DOHH2 (cell line): ENCODE results near the gene TRIM15.

Experiments
- H3F3A ChIP-seq: fragments of 200-600 bp; sonication (generic), shearing (Covaris generic); 2 replicates; pipeline ENCODE4 v1.6.0; 2016; ENCODE audit warnings: antibody characterized with exemption, mild to moderate bottlenecking; ENCODE audit not compliant: control insufficient read depth, insufficient read depth
- H3K27ac ChIP-seq: fragments of 200-600 bp; sonication (generic); 2 replicates; pipeline ENCODE4 v1.5.1; 2014; ENCODE audit warnings: low read depth, mild to moderate bottlenecking, low read length, moderate library complexity
- H3K27me3 ChIP-seq: fragments of 200-600 bp; sonication (generic); 2 replicates; pipeline ENCODE4 v1.6.1; 2014; ENCODE audit warnings: mild to moderate bottlenecking, low read length, mixed read lengths; ENCODE audit not compliant: control insufficient read depth
- H3K36me3 ChIP-seq: fragments of 200-600 bp; sonication (generic); 2 replicates; pipeline ENCODE4 v1.6.1; 2014; ENCODE audit warnings: mild to moderate bottlenecking, low read length, moderate library complexity, mixed read lengths; ENCODE audit not compliant: control insufficient read depth
- H3K4me1 ChIP-seq: fragments of 200-600 bp; sonication (generic); 2 replicates; pipeline ENCODE4 v1.6.1; 2014; ENCODE audit warnings: mild to moderate bottlenecking, low read length, mixed read lengths; ENCODE audit not compliant: control insufficient read depth
- H3K4me2 ChIP-seq: fragments of 200-600 bp; sonication (generic); 2 replicates; pipeline ENCODE4 v1.6.0; 2014; ENCODE audit warnings: mild to moderate bottlenecking, low read length, moderate library complexity
- H3K4me3 ChIP-seq: fragments of 200-600 bp; sonication (generic); 2 replicates; pipeline ENCODE4 v1.5.1; 2014; ENCODE audit warnings: mild to moderate bottlenecking, low read length, mixed read lengths
- H3K79me2 ChIP-seq: fragments of 200-600 bp; sonication (generic); 2 replicates; pipeline ENCODE4 v1.6.1; 2014; ENCODE audit warnings: mild to moderate bottlenecking, low read length, mixed read lengths; ENCODE audit not compliant: control insufficient read depth
- H3K9me2 ChIP-seq: fragments of 200-600 bp; sonication (generic); replicated peaks from 2 replicates; pipeline ENCODE4 v1.6.1; 2014; ENCODE audit warnings: mild to moderate bottlenecking, low read length, mixed read lengths; ENCODE audit not compliant: control insufficient read depth
- H3K9me3 ChIP-seq: fragments of 200-600 bp; sonication (generic); 2 replicates; pipeline ENCODE4 v1.6.1; 2014; ENCODE audit warnings: antibody characterized with exemption, low read length, mixed read lengths; ENCODE audit not compliant: control insufficient read depth, insufficient read depth
- H4K20me1 ChIP-seq: fragments of 200-600 bp; sonication (generic); 2 replicates; pipeline ENCODE4 v1.6.0; 2014; ENCODE audit warnings: low read depth, mild to moderate bottlenecking, antibody characterized with exemption, low read length, moderate library complexity; ENCODE audit not compliant: control insufficient read depth, insufficient read depth
- EZH2phosphoT487 ChIP-seq: fragments of 200-600 bp; sonication (generic); IDR thresholded peaks from 2 replicates; pipeline ENCODE4 v1.6.1; 2017; ENCODE audit warnings: borderline replicate concordance, mild to moderate bottlenecking, antibody characterized with exemption, low read length, moderate library complexity, mixed read lengths
- TF ChIP-seq, protein P1 (sequence below): fragments of 200-600 bp; sonication (generic); IDR thresholded peaks from one replicate; pipeline ENCODE4 v1.5.1; 2014; ENCODE audit warnings: antibody characterized with exemption, mild to moderate bottlenecking, low read depth, low read length; ENCODE audit not compliant: poor library complexity, severe bottlenecking

The TRIM15 gene

DNA sequence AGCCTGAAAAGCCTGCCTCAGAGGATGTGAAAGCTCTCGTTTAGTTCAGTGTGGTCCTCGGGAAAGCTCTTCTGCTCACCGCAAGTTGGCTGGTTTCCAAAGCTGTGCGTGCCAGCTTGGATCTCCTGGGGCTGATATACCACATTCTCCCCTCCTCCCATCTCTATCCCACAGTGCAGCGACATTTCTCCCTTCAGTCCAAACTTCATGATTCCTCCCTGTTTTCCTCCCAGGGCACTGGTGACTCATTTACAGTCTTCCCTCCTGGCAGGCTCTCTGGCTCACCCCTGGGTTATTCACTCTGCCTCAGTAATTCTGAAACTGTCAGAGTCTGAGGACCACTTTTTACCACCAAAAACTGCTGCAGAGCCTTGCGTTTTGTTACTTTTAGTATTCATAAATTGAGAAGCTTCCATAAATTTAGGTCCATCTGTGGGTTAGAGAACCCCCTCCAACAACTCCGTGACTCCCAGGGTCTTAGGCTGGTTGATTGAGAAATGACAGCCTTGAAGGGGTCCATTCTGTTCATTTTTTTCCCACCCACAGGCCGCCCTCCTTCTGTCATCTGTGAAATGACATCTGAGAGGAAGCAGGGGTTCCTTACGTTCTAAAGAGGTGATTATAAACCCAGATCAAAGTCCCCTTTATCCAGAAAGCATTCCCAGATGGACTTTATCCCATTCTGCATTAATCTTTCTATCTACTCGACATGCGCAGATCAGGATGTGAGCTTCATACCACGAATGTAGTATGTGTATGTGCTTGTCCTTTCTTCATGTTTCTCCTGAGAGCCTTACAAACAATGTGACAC is 8.4 kb upstream of the TRIM15 start:
- Histone ChIP-seq H3K4me1 (no peaks in the 10 kb centered on the region), H3K27ac (no peak overlapping the region), H3K27me3 (peaks cover 35% of the 10 kb centered on the region), H3K4me2 (no peak overlapping the region), H4K20me1 (no peaks in the 10 kb centered on the region), H3K79me2 (no peaks in the 10 kb centered on the region), H3K9me2 (no peaks in the 10 kb centered on the region), H3K36me3 (no peaks in the 10 kb centered on the region), H3K9me3 (no peaks in the 10 kb centered on the region), H3F3A (no peaks in the 10 kb centered on the region), H3K4me3 (no peak overlapping the region)
- TF ChIP-seq, protein P1, sequence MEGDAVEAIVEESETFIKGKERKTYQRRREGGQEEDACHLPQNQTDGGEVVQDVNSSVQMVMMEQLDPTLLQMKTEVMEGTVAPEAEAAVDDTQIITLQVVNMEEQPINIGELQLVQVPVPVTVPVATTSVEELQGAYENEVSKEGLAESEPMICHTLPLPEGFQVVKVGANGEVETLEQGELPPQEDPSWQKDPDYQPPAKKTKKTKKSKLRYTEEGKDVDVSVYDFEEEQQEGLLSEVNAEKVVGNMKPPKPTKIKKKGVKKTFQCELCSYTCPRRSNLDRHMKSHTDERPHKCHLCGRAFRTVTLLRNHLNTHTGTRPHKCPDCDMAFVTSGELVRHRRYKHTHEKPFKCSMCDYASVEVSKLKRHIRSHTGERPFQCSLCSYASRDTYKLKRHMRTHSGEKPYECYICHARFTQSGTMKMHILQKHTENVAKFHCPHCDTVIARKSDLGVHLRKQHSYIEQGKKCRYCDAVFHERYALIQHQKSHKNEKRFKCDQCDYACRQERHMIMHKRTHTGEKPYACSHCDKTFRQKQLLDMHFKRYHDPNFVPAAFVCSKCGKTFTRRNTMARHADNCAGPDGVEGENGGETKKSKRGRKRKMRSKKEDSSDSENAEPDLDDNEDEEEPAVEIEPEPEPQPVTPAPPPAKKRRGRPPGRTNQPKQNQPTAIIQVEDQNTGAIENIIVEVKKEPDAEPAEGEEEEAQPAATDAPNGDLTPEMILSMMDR: no peak
- no peak for TF ChIP-seq EZH2phosphoT487

DNA sequence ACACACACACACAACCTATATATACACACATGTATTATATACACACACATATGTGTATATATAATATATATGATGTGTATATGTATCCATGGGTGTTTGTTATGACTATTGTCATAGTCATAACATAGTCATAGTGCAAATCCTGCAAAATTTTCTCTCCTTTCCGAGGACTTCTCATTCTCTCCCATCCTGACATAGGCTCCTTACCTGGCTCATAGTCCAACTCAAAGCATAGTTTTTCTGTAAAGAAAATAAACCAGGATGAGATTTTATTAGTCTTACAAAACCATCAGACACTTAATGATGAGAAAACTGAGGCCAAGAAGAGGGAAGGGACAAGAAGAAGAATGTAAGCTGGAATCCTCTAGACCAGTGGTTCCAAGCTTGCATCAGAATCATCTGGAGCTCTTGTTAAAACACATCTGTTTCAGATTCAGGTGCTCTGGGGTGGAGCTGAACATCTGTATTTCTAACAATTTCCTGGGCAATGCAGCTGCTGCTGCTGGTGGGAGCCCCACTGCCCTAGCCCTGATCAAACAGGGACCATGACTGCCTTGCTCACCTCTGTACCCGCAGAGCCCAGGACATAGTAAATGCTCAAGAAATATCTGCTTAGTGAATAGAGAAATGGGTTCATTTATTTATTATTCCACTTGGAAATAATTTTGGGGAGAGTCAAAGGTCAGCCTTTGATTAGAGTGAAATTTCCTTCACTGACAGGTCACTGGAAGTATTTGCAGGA is 7.7 kb upstream of the TRIM15 start:
- no peak overlapping the region for H3K27ac ChIP-seq
- no peaks in the 10 kb centered on the region for H3F3A ChIP-seq
- H3K4me1 ChIP-seq: no peaks in the 10 kb centered on the region
- H3K9me2 ChIP-seq: no peaks in the 10 kb centered on the region
- no peak for TF ChIP-seq EZH2phosphoT487
- no peaks in the 10 kb centered on the region for H3K9me3 ChIP-seq
- no peak overlapping the region for H3K4me2 ChIP-seq
- H3K4me3 ChIP-seq: no peak overlapping the region
- H3K79me2 ChIP-seq: no peaks in the 10 kb centered on the region
- H3K27me3 ChIP-seq: peaks cover 35% of the 10 kb centered on the region
- no peaks in the 10 kb centered on the region for H4K20me1 ChIP-seq
- H3K36me3 ChIP-seq: no peaks in the 10 kb centered on the region

DNA sequence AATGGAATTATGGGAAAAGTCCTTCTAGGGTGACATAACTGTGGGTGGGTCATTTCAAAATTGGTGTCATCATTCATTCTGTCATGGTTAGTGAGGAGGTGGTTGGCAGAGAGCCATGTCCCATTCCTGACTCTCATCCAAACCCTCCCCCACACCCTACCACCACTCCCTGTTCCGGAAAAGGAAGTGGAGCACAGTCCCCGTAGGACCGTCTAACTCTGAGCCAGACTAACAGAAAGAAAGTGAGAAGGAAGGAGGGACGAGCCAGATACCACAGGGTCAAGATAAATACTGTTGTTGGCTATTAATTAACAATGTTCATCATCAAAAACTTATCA is 7.1 kb upstream of the TRIM15 start:
- no peaks in the 10 kb centered on the region for H3K4me1 ChIP-seq
- TF ChIP-seq EZH2phosphoT487: no peak
- TF ChIP-seq, protein P1: no peak
- no peaks in the 10 kb centered on the region for H4K20me1 ChIP-seq
- no peaks in the 10 kb centered on the region for H3K9me3 ChIP-seq
- no peaks in the 10 kb centered on the region for H3K9me2 ChIP-seq
- no peak overlapping the region for H3K4me2 ChIP-seq
- no peak overlapping the region for H3K27ac ChIP-seq
- H3K27me3 ChIP-seq: peaks cover 35% of the 10 kb centered on the region
- H3K4me3 ChIP-seq: no peak overlapping the region
- no peaks in the 10 kb centered on the region for H3K36me3 ChIP-seq
- H3K79me2 ChIP-seq: no peaks in the 10 kb centered on the region
- H3F3A ChIP-seq: no peaks in the 10 kb centered on the region

DNA sequence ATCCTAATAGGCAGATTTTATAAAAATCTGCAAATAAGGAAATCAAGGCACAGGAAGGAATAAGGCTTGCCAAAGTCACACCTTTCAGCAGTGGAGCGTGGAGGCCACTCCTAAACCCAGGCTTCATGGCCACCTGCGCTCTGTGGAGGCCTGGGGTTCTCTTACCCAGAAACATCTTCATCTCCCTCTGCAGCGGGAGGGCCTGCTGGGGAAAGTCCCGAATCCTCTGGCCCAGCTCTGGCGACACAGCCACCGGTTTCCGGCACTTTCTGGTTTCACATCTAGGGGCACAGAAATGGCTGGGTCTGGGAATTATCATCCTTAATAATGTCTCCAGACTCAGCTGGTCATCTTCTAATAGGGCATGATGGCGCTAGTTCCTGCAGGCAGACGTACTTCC is 6.6 kb upstream of the TRIM15 start:
- no peak overlapping the region for H3K4me2 ChIP-seq
- no peak overlapping the region for H3K27ac ChIP-seq
- H3K9me3 ChIP-seq: no peaks in the 10 kb centered on the region
- H3K9me2 ChIP-seq: no peaks in the 10 kb centered on the region
- H3K4me1 ChIP-seq: no peaks in the 10 kb centered on the region
- peaks cover 35% of the 10 kb centered on the region for H3K27me3 ChIP-seq
- no peaks in the 10 kb centered on the region for H3K36me3 ChIP-seq
- H3K4me3 ChIP-seq: no peak overlapping the region
- H4K20me1 ChIP-seq: no peaks in the 10 kb centered on the region
- no peaks in the 10 kb centered on the region for H3F3A ChIP-seq
- TF ChIP-seq EZH2phosphoT487: no peak
- TF ChIP-seq, protein P1: no peak
- H3K79me2 ChIP-seq: no peaks in the 10 kb centered on the region
